ENCODE data around the gene HLA-A.

The HLA-A gene

DNA sequence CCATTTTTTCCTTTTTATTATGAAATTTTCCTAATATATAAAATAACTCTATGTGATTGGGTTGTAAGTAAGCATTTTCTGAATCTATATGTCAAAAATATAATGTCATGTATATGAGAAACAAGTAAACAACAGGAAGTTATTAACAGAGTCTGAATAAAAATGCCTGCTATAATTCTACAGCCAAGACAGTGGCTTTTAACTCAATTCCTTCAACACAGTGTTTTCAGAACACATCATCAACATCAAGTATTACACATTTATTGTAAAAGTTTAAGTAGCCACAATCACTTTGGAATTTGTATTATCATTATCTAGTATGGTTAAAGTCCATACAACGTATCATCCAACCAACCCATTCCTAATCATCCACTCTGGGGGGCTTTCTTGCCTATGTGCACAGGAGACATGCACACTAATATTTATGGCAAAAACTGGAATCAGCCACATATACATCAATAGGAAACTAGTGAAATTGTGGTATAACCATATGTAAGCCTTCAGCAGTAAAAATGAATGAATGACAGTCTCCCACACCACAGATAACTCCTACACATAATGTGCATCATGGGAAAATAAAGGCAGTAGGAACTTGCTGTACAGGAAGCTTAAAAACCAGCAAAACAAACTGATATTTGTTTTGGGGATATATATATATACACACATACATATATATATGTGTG, 6.9 kb upstream of the HLA-A start:
- DNase-seq: no peak

DNA sequence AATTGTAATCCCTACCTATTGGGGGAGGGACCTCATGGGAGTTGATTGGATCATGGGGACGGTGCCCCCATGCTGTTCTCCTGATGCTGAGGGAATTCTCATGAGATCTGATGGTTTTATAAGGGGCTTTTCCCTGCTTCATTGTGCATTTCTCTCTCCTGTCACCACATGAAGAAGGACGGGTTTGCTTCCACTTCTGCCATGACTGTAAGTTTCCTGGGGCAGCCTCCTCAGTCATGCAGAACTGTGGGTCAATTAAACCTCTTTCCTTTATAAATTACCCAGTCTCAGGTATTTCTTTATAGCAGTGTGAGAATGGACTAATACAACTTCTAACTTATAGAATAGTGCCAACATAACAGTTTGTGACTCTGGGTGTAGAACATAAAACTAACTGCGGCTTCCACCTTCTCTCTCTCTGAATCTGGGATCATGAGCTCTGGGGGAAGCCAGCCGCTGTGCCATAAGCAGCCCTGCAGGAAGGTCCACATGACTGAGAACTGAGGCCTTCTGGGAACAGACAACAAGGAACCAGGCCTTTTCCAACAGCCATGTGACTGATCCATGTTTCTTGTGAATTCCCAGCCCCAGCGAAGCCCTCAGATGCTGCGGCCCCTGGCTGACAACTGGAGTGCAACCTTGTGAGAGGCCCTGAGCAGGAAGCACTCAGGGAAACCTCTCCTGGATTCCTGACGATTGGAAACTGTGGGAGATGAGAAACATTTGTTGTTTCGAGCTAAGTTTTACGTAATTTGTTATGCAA, 3.4 kb upstream of the HLA-A start:
- no peak for DNase-seq

DNA sequence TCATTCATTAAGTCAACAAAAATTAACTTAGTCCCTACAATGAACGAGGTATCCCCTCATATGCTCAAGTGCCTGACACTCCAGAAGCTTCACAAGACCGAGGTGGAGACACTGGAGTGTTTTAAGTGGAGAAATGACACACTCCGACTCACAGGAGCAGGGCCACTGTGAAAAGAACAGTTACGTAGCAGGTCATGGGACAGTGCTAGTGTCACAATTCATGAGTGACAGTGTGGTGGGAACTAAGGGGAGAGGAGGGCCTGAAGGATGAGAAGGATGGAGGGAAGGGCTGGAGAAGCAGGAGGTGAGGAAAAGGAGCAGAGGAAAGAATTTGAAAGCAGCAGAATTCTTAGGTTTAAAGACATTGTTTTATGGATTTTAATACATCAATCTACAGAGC, 1.3 kb upstream of the HLA-A start:
- no peak for DNase-seq

DNA sequence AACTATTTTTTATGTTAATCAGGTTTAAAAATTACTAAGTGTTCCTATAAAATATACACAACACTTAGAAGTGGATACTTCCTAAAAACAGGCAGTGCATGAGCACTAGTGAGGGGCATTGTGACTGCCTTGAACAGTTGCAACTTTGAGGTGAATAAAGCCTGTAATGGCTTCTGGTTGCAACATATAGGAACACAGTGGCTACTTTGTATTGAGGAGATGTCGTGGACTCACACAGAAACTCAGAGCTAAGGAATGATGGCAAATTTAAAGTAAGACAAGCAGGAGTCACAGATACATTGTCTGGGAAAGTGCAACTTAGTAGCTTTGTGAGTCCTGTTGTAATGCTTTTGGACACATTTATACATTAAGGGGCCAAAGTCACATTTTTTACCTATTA, 861 bp upstream of the HLA-A start:
- no peak for DNase-seq

DNA sequence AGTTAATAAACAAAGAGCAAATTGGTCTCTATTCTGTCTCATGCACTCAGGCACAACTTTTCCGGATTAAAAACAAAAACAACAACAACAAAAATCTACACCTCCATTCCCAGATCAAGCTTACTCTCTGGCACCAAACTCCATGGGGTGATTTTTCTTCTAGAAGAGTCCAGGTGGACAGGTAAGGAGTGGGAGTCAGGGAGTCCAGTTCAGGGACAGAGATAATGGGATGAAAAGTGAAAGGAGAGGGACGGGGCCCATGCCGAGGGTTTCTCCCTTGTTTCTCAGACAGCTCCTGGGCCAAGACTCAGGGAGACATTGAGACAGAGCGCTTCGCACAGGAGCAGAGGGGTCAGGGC, 437 bp upstream of the HLA-A start:
- DNase-seq: no peak

DNA sequence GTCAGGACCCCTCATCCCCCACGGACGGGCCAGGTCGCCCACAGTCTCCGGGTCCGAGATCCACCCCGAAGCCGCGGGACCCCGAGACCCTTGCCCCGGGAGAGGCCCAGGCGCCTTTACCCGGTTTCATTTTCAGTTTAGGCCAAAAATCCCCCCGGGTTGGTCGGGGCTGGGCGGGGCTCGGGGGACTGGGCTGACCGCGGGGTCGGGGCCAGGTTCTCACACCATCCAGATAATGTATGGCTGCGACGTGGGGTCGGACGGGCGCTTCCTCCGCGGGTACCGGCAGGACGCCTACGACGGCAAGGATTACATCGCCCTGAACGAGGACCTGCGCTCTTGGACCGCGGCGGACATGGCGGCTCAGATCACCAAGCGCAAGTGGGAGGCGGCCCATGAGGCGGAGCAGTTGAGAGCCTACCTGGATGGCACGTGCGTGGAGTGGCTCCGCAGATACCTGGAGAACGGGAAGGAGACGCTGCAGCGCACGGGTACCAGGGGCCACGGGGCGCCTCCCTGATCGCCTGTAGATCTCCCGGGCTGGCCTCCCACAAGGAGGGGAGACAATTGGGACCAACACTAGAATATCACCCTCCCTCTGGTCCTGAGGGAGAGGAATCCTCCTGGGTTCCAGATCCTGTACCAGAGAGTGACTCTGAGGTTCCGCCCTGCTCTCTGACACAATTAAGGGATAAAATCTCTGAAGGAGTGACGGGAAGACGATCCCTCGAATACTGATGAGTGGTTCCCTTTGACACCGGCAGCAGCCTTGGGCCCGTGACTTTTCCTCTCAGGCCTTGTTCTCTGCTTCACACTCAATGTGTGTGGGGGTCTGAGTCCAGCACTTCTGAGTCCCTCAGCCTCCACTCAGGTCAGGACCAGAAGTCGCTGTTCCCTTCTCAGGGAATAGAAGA, 978 bp downstream of the HLA-A start:
- DNase-seq: no peak

DNA sequence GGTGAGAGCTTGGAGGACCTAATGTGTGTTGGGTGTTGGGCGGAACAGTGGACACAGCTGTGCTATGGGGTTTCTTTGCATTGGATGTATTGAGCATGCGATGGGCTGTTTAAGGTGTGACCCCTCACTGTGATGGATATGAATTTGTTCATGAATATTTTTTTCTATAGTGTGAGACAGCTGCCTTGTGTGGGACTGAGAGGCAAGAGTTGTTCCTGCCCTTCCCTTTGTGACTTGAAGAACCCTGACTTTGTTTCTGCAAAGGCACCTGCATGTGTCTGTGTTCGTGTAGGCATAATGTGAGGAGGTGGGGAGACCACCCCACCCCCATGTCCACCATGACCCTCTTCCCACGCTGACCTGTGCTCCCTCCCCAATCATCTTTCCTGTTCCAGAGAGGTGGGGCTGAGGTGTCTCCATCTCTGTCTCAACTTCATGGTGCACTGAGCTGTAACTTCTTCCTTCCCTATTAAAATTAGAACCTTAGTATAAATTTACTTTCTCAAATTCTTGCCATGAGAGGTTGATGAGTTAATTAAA, 3.0 kb downstream of the HLA-A start:
- no peak for DNase-seq

DNA sequence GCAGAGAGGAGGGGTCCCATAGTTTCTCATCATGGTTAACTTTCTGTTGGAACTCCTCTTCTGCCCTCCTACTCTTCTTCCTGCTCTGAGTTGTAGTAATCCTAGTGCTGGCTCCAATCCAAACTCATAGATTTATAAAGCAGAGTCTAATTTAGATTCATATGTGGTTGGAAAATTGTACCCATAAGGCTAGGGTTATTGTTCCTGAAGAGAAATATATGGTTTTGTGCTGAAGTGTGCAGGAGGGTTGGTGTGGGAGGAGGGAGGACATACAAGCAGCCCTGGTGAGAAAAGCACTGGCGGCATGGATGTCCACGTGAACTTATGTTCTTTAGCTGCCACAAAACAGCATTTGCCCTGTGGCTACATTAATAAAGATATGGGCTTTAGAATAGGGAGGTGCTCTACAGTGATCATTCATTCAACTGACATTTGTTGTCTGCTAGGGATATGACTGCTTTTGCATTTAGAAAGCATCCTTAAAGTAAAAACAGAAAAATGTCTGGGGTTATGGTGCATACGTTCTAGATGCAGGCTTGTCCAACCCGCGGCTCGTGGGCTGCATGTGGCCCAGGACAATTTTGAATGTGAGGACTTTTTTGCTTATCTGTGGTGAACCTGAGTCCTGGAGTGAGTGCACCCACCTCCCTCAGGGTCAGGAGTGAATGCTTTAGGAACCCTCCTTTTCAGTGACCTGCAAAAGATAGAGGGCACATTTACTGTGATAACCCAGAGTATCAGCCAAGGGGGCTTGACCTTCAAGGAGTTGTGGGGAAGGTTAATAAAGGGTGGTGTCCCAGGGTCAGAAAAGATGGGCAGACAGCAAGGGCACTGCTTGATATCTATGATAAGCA, 4.1 kb downstream of the HLA-A start:
- DNase-seq: no peak

DNA sequence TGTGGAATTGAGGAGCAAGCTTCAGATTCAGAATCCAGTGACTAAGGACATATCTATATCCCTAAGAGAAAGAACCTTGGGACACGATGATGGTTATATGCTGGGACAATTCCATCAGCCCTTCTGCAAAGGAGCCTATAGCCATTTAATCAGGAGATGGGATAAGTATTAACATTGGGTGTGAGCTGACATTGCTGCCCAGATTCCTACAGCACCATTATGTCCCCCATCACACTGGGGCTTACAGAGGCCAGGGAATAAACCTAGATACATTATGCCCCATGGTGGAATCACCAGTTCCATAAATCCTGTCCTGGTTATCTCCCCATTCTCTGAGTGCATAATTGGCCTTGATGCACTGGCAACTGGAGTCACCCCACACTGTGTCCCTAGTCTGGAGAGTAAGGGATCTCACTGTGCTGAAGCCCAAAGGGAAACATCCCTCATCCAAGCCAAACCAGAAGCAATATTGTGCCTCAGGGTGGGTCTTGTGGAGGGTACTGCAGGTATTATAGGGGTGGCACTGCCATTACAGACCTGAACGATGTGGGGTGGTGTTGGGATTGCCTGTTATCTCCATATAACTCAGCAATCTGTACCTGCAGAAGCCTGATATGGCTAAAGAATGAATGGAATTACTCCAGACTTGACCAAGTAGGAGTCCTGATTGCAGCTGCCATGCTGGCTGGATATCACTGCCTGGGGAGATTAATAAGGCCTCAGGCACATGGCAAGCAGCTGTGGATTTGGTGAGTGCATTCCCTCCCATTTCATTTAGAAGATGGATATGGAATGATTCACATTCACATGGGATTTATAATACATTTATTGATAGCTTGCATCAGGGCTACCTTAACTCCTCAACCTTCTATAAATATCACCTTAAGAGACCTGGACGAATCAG, 5.0 kb downstream of the HLA-A start:
- no peak for DNase-seq

DNA sequence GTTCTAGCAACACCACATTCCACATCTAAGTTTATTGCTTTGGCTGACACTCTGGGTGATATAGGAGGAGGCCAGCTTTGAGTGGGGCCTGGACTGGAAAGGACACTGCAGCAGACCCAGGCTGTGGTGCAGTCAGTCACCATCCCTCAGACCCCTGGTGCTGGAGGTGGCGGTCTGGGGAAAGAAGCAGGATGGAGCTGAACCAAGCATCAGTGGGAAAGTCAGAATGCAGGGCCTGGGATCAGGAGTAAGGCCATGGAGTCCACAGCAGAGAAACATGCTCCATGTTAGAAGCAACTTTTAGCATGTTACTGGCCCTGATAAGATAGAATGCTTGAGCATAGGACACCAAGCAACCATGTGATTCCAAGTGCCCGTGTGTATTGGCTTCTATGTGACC, 5.9 kb downstream of the HLA-A start:
- DNase-seq: no peak

DNA sequence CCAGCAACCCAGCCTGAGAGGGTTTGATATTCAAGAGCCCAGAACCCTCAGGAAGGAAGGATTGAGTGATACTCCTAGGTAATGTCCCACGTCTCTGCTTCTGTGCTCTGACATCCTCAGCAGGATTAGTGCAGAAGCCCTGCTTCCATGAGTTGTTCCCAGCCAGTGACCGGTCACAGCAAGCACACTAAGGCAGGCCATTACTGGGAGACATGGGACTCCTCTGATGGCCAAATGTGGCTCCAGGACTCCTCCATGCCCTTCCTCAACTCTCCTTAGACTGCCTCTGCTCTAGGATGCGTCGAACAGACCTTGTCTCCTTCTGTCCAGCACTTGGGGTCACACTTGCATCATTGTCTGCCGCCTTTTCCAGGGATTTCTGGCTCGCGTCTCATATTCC, 7.6 kb downstream of the HLA-A start:
- no peak for DNase-seq

DNA sequence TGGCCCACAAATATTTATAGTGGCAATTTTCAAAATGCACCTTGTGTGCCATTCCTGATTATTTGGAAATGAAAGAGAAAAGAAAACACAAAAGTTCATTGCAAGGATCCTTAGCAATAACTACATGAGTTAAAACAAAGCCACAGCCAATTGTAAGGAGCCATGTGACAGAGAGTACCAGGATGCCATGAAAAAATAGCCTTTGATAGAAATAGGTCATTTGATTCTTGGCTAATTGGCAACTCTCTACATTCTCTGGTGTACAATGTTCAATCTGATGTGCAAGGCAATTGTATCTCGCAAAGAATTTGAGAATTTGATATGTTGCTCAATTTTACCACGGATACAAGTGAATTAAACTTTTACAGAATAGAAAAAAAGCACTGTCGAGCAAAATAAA, 9.6 kb downstream of the HLA-A start:
- DNase-seq: no peak

DNA sequence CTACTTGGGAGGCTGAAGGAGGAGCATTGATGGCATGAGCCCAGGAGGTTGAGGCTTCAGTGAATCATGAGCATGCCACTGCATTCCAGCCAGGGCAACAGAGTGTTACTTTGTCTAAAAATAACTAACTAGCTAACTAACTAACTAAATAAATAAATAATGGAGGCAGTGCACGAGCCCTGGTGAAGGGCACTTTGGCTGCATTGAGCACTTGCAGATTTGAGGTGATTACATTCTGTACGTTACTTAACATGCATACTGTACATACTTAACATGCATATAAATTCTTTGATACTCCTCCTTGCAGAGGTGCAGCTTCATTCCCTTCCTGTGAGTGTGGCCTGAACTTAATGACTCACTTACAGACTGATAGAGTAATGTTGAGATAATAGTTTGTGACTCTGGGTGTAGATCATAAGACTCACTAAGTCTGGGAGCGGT, 10.7 kb downstream of the HLA-A start:
- no peak for DNase-seq

DNA sequence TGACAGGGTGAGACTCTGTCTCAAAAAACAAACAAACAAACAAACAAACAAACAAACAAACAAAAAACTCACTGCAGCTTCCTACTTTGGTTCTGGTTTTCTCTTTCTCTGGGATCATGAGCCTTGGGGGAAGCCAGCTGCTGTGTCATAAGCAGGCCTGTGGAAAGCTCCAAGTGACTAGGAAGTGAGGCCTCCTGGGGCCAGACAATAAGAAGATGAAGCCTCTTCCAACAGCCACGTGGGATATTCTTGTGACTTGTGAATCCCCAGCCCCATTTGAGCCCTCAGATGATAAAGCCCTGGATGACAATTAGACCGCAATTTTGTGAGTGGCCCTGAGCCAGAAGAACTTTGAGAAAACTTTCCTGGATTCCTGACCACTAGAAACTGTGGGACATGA, 11.4 kb downstream of the HLA-A start:
- DNase-seq: no peak

DNA sequence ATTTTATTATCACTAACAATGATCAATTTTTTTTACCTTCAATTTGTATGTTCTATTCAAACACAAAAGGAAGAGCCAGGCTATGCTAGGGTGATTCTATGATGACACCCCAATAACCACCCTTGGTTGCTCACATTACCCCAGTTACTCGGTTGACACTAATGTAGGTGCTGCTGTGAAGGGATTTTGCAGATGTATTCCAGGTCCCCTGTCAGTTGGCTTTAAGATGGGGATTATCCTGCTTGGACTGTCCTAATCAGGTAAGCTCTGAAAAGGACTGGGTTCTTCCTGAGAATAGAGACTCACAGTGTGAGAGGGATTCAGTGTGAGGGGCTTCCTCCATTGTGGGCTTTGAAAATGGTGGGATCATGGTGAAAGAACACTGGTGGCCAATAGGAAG, 11.9 kb downstream of the HLA-A start:
- DNase-seq: no peak

DNA sequence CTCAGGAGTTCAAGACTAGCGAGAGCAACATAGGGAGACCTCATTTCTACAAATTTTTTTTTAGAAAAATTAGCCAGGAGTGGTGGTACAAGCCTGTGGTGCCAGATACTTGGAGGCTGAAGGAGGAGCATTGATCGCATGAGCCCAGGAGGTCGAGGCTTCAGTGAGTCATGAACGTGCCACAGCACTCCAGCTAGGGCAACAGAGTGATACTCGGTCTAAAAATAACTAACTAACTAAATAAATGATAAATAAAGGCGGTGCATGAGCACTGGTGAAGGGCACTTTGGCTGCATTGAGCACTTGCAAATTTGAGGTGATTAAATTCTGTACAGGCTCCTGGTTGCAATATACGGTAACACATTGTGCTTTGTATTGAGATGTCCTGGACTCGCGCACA, 13.5 kb downstream of the HLA-A start:
- no peak for DNase-seq

DNA sequence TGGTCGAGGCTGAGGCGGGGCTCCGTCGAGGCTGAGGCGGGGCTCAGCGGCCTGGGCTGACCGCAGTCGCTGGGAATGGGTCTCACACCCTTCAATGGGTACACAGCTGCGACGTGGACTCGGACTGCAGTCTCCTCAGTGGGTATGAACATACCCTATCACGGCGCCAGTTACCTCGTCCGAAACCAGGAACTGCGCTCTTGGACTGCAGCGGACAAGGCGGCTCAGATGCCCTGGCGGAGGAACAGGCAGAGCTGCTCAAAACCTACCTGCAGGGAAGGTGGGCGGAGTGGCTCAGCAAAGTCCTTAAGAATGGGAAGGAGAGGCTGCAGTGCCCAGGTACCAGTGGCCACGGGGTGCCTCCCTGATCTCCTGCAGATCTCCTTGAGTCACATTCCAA, 14.2 kb downstream of the HLA-A start:
- no peak for DNase-seq

DNA sequence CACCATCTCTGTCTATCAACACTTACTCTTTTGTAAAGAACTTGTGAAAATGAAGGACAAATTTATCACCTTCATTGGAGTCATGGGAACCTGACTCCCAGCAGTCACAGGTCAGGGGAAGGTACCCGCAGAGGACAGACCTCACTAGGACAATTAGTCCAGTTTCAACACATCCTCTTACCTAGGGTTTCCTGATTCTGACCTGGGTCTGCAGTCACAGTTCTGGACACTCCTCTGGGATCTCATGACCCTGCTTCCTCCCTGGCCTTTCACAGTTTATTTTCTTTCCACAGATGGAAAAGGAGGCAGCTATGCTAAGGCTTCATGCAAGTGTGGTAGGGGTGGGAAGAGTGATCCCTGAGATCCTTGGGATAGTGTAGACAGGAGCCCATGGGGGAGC, 15.7 kb downstream of the HLA-A start:
- DNase-seq: no peak

DNA sequence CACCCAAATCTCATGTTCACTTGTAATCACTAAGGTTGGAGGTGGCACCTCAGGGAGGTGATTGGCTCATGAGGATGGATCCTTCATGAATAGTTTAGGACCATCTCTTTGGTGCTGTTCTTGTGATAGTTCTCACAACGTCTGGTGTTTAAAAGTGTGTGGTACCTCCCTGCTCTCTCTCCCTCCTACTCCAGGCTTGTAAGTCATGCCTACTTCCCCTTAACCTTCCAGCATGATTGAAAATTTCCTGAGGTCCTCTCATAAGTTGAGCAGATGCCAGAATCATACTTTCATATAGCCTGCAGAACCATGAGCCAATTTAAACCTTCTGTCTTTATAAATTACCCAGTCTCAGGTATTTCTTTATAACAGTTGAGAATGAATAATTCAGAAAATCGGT, 16.6 kb downstream of the HLA-A start:
- DNase-seq: no peak

DNA sequence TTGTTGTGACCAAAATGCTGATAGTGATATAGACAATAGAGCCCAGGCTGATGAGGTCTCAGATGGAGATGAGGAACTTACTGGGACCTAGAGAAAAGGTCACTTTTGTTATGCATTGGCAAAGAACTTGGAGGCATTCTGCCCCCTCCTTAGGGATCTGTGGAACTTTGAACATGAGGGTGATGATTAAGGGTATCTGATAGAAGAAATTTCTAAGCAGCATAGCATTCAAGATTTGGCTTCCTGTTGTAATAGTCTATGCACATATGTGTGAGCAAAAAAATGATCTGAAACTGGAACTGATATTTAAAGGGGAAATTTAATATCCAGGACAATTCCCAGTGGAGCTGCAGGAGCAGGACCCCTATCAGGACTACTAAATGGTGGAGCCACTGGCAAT, 17.1 kb downstream of the HLA-A start:
- DNase-seq: no peak

DNA sequence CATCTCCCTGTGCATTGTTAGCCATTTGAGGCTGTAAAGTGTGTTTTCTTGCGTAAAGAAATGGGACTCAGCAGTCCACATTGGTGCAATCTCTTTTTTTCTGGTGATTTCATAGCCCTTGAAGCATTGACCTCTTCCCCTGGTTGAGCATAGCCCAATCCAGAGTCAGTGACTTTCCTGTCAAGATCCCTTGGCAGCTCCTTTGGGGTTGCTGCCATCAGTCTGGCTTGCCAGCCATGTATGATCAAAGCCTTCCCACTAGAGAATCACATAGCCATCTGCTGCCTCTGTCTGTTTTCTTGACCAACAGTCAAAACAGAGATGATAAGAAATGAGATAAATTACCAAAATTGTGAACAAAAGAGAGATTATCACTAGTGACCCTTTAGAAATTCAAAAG, 19.6 kb downstream of the HLA-A start:
- no peak for DNase-seq

All from hematopoietic multipotent progenitor cell treated with erythropoietin and hydrocortisone succinate and interleukin-3 and kit ligand, for 8 days (in vitro differentiated cells).